H9 (cell line): ENCODE results near the gene FAR1. TPM values are rescaled to one million over a fixed set of nuclear protein-coding genes. Genes with fewer than 3 reads are reported as not detected.

ENCODE experiments used
- DNase-seq: peaks from one replicate; pipeline ENCODE4 v3.0.0-alpha.2; 2017
- H2AFZ ChIP-seq: one replicate; pipeline ENCODE4 v1.6.1; 2013; ENCODE audit warnings: mild to moderate bottlenecking, low read length, control low read depth, moderate library complexity
- H2AK5ac ChIP-seq: 2 replicates; pipeline ENCODE4 v1.6.1; 2013; ENCODE audit warnings: low read length, control low read depth, mixed read lengths; ENCODE audit not compliant: insufficient read length
- H2BK120ac ChIP-seq: one replicate; pipeline ENCODE4 v1.6.1; 2013; ENCODE audit warnings: low read depth, mild to moderate bottlenecking, low read length, control low read depth, inconsistent platforms; ENCODE audit not compliant: poor library complexity, severe bottlenecking
- H2BK12ac ChIP-seq: 2 replicates; pipeline ENCODE4 v1.6.1; 2013; ENCODE audit warnings: low read length, control low read depth, mixed read lengths, low read depth; ENCODE audit not compliant: insufficient read length
- H2BK15ac ChIP-seq: 2 replicates; pipeline ENCODE4 v1.6.1; 2013; ENCODE audit warnings: low read depth, low read length, control low read depth
- H2BK20ac ChIP-seq: one replicate; pipeline ENCODE4 v1.6.1; 2013; ENCODE audit warnings: low read depth, mild to moderate bottlenecking, low read length, control low read depth, inconsistent platforms; ENCODE audit not compliant: poor library complexity, severe bottlenecking
- H2BK5ac ChIP-seq: 2 replicates; pipeline ENCODE4 v1.6.1; 2013; ENCODE audit warnings: low read length, control low read depth, mixed read lengths; ENCODE audit not compliant: insufficient read length
- H3K14ac ChIP-seq: 2 replicates; pipeline ENCODE4 v1.6.1; 2013; ENCODE audit warnings: low read length, control low read depth; ENCODE audit not compliant: insufficient read depth
- H3K18ac ChIP-seq: 2 replicates; pipeline ENCODE4 v1.6.1; 2013; ENCODE audit warnings: low read depth, mild to moderate bottlenecking, mixed read lengths, low read length, control low read depth; ENCODE audit not compliant: insufficient read length
- H3K23ac ChIP-seq: 2 replicates; pipeline ENCODE4 v1.6.1; 2013; ENCODE audit warnings: low read length, control low read depth, mixed read lengths, low read depth; ENCODE audit not compliant: insufficient read length
- H3K23me2 ChIP-seq: 2 replicates; pipeline ENCODE4 v1.6.1; 2013; ENCODE audit warnings: low read depth, mild to moderate bottlenecking, mixed read lengths, low read length, control low read depth; ENCODE audit not compliant: insufficient read length, poor library complexity, severe bottlenecking
- H3K27ac ChIP-seq: 2 replicates; pipeline ENCODE4 v1.5.1; 2013; ENCODE audit warnings: low read length, control low read depth, mixed read lengths, low read depth; ENCODE audit not compliant: insufficient read length
- H3K27me3 ChIP-seq: 2 replicates; pipeline ENCODE4 v1.6.1; 2013; ENCODE audit warnings: low read length, control low read depth, inconsistent platforms; ENCODE audit not compliant: insufficient read depth
- H3K4ac ChIP-seq: 2 replicates; pipeline ENCODE4 v1.6.1; 2013; ENCODE audit warnings: low read depth, mild to moderate bottlenecking, control low read depth, inconsistent platforms, low read length, moderate library complexity
- H3K4me1 ChIP-seq: 2 replicates; pipeline ENCODE4 v1.6.1; 2013; ENCODE audit warnings: low read length, control low read depth, inconsistent platforms; ENCODE audit not compliant: insufficient read depth
- H3K4me2 ChIP-seq: 2 replicates; pipeline ENCODE4 v1.6.1; 2013; ENCODE audit warnings: low read length, control low read depth, mixed read lengths; ENCODE audit not compliant: insufficient read length, insufficient read depth
- H3K56ac ChIP-seq: 2 replicates; pipeline ENCODE4 v1.6.1; 2013; ENCODE audit warnings: low read depth, mild to moderate bottlenecking, mixed read lengths, low read length, control low read depth; ENCODE audit not compliant: insufficient read length
- H3K79me1 ChIP-seq: 2 replicates; pipeline ENCODE4 v1.6.1; 2013; ENCODE audit warnings: low read depth, mild to moderate bottlenecking, moderate library complexity, low read length, control low read depth, inconsistent platforms; ENCODE audit not compliant: insufficient read depth, poor library complexity, severe bottlenecking
- H3K79me2 ChIP-seq: 2 replicates; pipeline ENCODE4 v1.6.1; 2013; ENCODE audit warnings: low read length, control low read depth, inconsistent platforms; ENCODE audit not compliant: insufficient read depth
- H3K9ac ChIP-seq: 2 replicates; pipeline ENCODE4 v1.6.1; 2013; ENCODE audit warnings: low read length, control low read depth, mixed read lengths; ENCODE audit not compliant: insufficient read length; ENCODE audit errors: extremely low read depth
- H3K9me3 ChIP-seq: one replicate; pipeline ENCODE4 v1.6.1; 2013; ENCODE audit warnings: low read depth, low read length, inconsistent platforms; ENCODE audit not compliant: control insufficient read depth
- H3T11ph ChIP-seq: one replicate; pipeline ENCODE4 v1.6.1; 2013; ENCODE audit warnings: mild to moderate bottlenecking, low read length, control low read depth, inconsistent platforms
- H4K20me1 ChIP-seq: one replicate; pipeline ENCODE4 v1.6.1; 2013; ENCODE audit not compliant: control insufficient read depth, insufficient read length, insufficient read depth
- H4K5ac ChIP-seq: 2 replicates; pipeline ENCODE4 v1.6.1; 2013; ENCODE audit warnings: low read depth, mild to moderate bottlenecking, mixed read lengths, low read length, control low read depth; ENCODE audit not compliant: insufficient read length
- H4K8ac ChIP-seq: replicated peaks from 2 replicates; pipeline ENCODE4 v1.6.1; 2013; ENCODE audit warnings: low read length, control low read depth, mixed read lengths, low read depth; ENCODE audit not compliant: insufficient read length
- H4K91ac ChIP-seq: 2 replicates; pipeline ENCODE4 v1.6.1; 2013; ENCODE audit warnings: low read depth, mild to moderate bottlenecking, moderate library complexity, mixed read lengths, low read length, control low read depth; ENCODE audit not compliant: insufficient read length
- H3K27ac Mint-ChIP-seq, 3 experiments: 2 replicates in 2 of 3; 3 replicates in 1 of 3; pipeline ENCODE4 v1.8.0; 2020 to 2021; ENCODE audit warnings: mixed read lengths in 3 of 3, mild to moderate bottlenecking in 1 of 3, moderate library complexity in 1 of 3
- H3K27me3 Mint-ChIP-seq: 2 replicates; pipeline ENCODE4 v1.8.0; 2021; ENCODE audit warnings: low read depth, mild to moderate bottlenecking, moderate library complexity, mixed read lengths
- H3K36me3 Mint-ChIP-seq, 3 experiments: 2 replicates in 2 of 3; 3 replicates in 1 of 3; pipeline ENCODE4 v1.8.0; 2020 to 2021; ENCODE audit warnings: low read depth in 3 of 3, mixed read lengths in 3 of 3; ENCODE audit not compliant: insufficient read depth in 1 of 3
- H3K4me1 Mint-ChIP-seq, 2 experiments: 2 replicates each; pipeline ENCODE4 v1.8.0; 2020; ENCODE audit warnings: mixed read lengths in 2 of 2
- H3K4me3 Mint-ChIP-seq, 2 experiments: 2 replicates in 1 of 2; 3 replicates in 1 of 2; pipeline ENCODE4 v1.8.0; 2020 to 2021; ENCODE audit warnings: mild to moderate bottlenecking in 2 of 2, mixed read lengths in 2 of 2, moderate library complexity in 1 of 2
- H3K9me3 Mint-ChIP-seq, 2 experiments: 2 replicates in 1 of 2; 3 replicates in 1 of 2; pipeline ENCODE4 v1.8.0; 2020; ENCODE audit warnings: mild to moderate bottlenecking in 2 of 2, mixed read lengths in 2 of 2, moderate library complexity in 1 of 2
- CTCF ChIP-seq: fragments of 200-600 bp; sonication (generic); conservative IDR thresholded peaks from 3 replicates; pipeline ENCODE4 v1.8.0; 2021; ENCODE audit warnings: antibody characterized with exemption, mild to moderate bottlenecking
- WGBS: extraction: QIAGEN DNeasy Blood & Tissue Kit; methylation state at CpG from one replicate; pipeline ENCODE4 v1.1.7; 2013; ENCODE audit warnings: missing lambda C conversion rate, low lambda C conversion rate, mixed read lengths; ENCODE audit not compliant: insufficient read length; ENCODE audit errors: extremely low coverage; 5-methylcytosine and 5-hydroxymethylcytosine counted together
- total RNA-seq: library from RNA; stranded (reverse); gene quantifications from 2 replicates; pipeline ENCODE4 v1.2.1, GENCODE V29; 2021

The FAR1 gene
- total RNA-seq, 1 experiment from 2014 or later: 72.5 TPM

GRCh38 chr11:13692172-13692571 lies 23.7 kb downstream of the FAR1 start:
- H3K56ac ChIP-seq: no peak overlapping the region
- Mint-ChIP-seq H3K27me3 (no peaks in the 10 kb centered on the region; the same call in 1 of the 2 replicates), H3K4me1 (peaks cover 7 to 10% of the 10 kb centered on the region in 2 experiments), H3K9me3 (peaks cover 0 to 4% of the 10 kb centered on the region in 2 experiments; a peak in 1 of 5 replicates), H3K27ac (no peak overlapping the region), H3K4me3 (no peak overlapping the region), H3K36me3 (peaks cover 12 to 29% (median 20%) of the 10 kb centered on the region in 3 experiments; a peak in 6 of 7 replicates)
- no peaks in the 10 kb centered on the region for H3K79me1 ChIP-seq
- H2AFZ ChIP-seq: no peak overlapping the region
- no peak overlapping the region for H2BK15ac ChIP-seq
- H3K27me3 ChIP-seq: no peaks in the 10 kb centered on the region
- no peak overlapping the region for H3K27ac ChIP-seq
- H3K14ac ChIP-seq: no peak overlapping the region
- DNase-seq: no peak
- H3K4me1 ChIP-seq: no peaks in the 10 kb centered on the region
- no peaks in the 10 kb centered on the region for H3K9me3 ChIP-seq
- H2BK20ac ChIP-seq: no peak overlapping the region
- H4K5ac ChIP-seq: no peak overlapping the region
- H3K79me2 ChIP-seq: peaks cover 19% of the 10 kb centered on the region; the same call in 1 of the 2 replicates
- H3K23ac ChIP-seq: no peak overlapping the region
- H3K9ac ChIP-seq: no peak overlapping the region
- no peaks in the 10 kb centered on the region for H4K20me1 ChIP-seq
- no peak overlapping the region for H2AK5ac ChIP-seq
- no peak overlapping the region for H3K18ac ChIP-seq
- H2BK120ac ChIP-seq: no peak overlapping the region
- no peak overlapping the region for H2BK5ac ChIP-seq
- H3K23me2 ChIP-seq: no peaks in the 10 kb centered on the region
- no peak overlapping the region for H3T11ph ChIP-seq
- H3K4me2 ChIP-seq: no peak overlapping the region
- H2BK12ac ChIP-seq: no peak overlapping the region
- H4K91ac ChIP-seq: no peak overlapping the region
- no peak for TF ChIP-seq CTCF
- no CpG with 5 or more reads among the region's 3 CpGs for WGBS
- H3K4ac ChIP-seq: no peak overlapping the region
- no peak overlapping the region for H4K8ac ChIP-seq
